GM21723 (cell line): Measurements from ENCODE around the gene SMARCC1.
"Not testable (repeated sequence)": the region's sequence is repeated elsewhere in the genome, so short reads cannot be mapped to it uniquely, and the experiment has no call there.

Experiments used
- ATAC-seq: cut with Tn5 transposase; IDR thresholded peaks from one replicate; pipeline ENCODE4 v1.9.1; 2021; ENCODE audit warnings: mild to moderate bottlenecking, moderate library complexity; ENCODE audit not compliant: unreplicated experiment

SMARCC1 gene

GRCh38 chr3:47772047-47772446 lies 9.6 kb downstream of the SMARCC1 start:
- no peak for ATAC-seq

GRCh38 chr3:47766186-47766585 lies 15.5 kb downstream of the SMARCC1 start:
- ATAC-seq = no peak

DNA sequence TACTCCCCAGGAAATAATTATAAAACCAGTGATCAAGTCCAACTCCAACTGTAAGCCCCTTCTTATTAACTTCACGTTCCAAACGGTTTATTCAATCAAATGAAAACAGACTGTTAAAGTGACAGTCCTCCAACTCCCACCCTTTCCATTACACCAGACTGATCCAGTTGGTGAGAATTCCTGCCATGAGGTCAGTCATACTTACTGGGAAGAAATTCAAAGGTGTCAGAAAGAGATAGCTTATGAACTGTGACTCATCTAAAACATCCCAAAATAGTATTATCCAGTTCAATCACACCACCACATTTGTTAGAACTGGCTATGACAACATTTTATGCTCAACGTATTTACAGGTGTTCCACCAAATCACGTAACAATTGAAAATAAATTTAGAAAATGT lies 19.5 kb downstream of the SMARCC1 start:
- ATAC-seq = no peak

DNA sequence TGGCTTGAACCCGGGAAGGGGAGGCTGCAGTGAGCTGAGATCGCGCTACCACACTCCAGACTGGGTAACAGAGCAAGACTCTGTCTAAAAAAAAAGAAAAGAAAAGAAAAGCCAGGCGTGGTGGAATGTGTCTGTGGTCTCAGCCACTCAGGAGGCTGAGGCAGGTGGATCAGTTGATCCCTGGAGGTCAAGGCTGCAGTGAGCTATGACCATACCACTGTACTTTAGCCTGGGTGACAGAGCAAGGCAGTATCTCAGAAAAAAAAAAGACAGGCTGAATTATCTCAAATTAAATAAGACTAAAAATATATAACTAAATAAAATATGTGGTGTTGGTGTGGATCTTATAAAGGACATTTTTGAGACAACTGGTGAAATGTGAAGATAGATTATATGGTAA lies 20.6 kb downstream of the SMARCC1 start:
- ATAC-seq = no peak

GRCh38 chr3:47760207-47760606 lies 21.5 kb downstream of the SMARCC1 start:
- ATAC-seq = not testable (repeated sequence)

DNA sequence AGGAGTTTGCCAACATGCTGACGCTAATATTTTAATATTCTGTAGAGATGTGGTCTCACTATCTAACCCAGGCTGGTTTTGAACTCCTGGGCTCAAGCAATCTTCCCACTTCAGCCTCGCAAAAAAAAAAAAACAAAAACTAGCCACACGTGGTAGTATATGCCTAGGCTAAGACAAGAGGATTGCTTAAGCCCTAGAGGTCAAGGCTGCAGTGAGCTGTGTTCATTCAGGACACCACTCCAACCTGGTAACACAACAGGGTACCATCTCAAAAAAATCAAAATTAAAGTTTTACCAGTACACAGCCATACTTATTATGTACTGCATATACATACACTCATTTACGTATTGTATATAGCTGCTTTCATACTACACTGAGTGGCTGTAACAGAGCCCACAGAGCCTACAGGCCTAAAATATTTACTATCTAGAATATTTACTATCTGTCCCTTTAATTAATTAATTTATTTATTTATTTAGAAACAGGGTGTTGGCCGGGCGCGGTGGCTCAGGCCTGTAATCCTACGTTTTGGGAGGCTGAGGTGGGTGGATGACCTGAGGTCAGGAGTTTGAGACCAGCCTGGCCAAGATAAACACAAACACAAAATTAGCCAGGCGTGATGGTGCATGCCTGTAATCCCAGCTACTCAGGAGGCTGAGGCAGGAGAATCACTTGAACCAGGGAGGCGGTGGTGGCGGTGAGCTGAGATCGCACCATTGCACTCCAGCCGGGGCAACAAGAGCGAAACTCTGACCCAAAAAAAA lies 23.2 kb downstream of the SMARCC1 start:
- no peak for ATAC-seq

GRCh38 chr3:47752716-47753115 lies 29.0 kb downstream of the SMARCC1 start:
- no peak for ATAC-seq

GRCh38 chr3:47750811-47751354 lies 30.8 kb downstream of the SMARCC1 start:
- ATAC-seq = not testable (repeated sequence)

DNA sequence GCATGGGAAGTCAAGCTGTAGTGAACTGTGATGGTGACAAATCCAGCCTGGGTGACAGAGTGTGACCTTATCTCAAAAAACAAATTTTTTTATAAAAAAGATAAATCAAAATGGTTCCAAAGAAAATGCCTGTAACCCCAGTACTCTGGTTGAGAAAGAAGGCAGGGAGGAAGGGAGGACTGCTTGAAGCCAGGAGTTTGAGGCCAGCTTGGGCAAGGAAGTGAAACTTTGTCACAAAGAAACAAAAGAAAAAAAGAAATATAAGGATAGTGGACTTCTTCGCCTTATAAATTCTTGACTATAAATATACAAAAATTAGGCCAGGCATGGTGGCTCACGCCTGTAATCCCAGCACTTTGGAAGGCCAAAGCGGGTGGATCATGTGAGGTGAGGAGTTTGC lies 34.1 kb downstream of the SMARCC1 start:
- no peak for ATAC-seq

- no peak for ATAC-seq
These were observed 35.4 kb downstream of the SMARCC1 start for GRCh38 chr3:47746264-47746663.

DNA sequence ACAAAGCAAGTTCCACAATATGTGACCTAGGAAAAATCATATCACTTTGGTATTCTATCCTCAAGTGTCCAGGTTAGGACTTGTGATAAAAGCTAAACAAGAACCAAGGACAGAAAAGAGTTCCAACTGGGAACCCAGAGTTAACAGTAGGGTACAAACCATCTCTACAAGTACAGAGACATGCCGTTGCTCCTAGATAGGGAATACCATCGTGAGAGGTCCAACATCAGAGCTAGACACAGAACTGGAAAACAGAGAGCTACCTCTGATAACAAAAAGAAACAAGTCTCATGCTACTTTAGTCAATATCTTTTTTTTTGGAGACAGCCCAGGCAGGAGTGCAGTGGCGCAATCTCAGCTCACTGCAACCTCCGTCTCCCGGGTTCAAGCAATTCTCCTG lies 37.8 kb downstream of the SMARCC1 start:
- no peak for ATAC-seq

DNA sequence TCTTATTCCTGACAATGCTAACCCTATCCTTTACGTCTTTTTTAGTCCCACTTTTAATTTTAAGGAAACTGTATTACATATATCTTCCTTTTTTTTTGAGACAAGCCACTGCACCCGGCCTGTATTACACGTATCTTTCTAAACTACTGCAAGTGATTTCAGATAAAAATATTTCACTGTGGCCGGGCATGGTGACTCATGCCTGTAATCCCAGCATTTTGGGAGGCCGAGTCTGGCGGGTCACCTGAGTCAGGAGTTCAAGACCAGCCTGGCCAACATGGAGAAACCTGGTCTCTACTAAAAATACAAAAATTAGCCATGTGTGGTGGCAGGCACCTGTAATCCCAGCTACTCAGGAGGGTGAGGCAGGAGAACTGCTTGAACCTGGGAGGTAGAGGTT lies 38.3 kb downstream of the SMARCC1 start:
- not testable (repeated sequence) for ATAC-seq

GRCh38 chr3:47741925-47742324 lies 39.8 kb downstream of the SMARCC1 start:
- no peak for ATAC-seq

DNA sequence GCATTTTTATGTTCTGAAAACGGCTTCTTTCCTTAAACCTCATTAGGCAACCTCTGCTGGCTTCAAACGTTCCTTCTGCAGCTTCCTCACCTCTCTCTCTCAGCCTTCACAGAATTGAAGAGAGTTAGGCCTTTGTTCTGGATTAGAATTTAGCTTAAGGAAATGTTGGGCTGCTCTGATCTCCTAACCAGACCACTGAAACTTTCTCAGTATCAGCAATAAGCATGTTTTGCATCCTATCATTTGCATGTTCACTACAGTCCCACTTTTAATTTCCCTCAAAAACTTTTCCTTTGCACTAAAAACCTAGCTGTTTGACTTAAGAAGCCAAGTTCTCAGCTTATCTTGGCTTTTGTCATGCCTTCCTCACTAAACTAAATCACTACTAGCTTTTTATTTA lies 49.5 kb downstream of the SMARCC1 start:
- no peak for ATAC-seq

GRCh38 chr3:47731061-47731460 lies 50.6 kb downstream of the SMARCC1 start:
- no peak for ATAC-seq

GRCh38 chr3:47722859-47723258 lies 58.8 kb downstream of the SMARCC1 start:
- no peak for ATAC-seq

- not testable (repeated sequence) for ATAC-seq
These were observed 64.2 kb downstream of the SMARCC1 start for GRCh38 chr3:47717448-47717847.

DNA sequence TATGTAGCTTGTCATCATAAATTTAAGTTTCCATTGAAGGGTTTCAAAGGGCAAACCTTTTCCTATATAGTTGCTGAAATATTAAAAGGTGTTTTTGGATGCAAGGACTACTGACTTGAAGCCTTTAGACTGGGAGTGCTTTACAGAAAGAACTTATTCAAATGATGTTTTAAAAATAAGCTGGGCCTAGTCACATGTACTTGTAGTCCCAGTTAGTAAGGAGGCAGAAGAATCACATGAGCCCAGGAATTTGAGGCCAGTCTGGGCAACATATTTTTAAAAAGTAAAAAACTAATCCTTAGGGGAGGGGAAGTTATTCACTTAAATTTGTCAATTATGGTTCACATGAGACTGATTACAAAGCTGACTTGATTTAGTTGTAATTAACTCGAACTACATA lies 65.0 kb downstream of the SMARCC1 start:
- ATAC-seq = no peak

- no peak for ATAC-seq
These were observed 65.8 kb downstream of the SMARCC1 start for GRCh38 chr3:47715928-47716327.

DNA sequence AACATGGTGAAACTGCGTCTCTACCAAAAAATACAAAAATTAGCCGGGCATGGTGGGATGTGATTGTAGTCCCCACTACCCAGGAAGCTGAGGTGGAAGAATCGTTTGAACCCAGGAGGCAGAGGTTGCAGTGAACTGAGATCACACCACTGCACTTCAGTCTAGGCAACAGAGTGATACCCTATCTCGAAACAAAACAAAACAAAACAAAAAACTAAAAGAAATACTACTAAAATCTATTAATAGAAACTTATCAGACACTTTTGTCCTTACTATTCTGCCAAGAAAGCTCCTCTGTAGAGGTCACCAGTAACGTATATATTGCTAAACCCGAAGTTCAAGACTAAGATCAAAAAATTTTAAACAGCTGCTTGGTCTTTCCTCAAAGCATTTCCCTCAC lies 67.1 kb downstream of the SMARCC1 start:
- no peak for ATAC-seq

GRCh38 chr3:47713655-47714054 lies 68.0 kb downstream of the SMARCC1 start:
- ATAC-seq = no peak

GRCh38 chr3:47712398-47712797 lies 69.3 kb downstream of the SMARCC1 start:
- ATAC-seq = no peak

DNA sequence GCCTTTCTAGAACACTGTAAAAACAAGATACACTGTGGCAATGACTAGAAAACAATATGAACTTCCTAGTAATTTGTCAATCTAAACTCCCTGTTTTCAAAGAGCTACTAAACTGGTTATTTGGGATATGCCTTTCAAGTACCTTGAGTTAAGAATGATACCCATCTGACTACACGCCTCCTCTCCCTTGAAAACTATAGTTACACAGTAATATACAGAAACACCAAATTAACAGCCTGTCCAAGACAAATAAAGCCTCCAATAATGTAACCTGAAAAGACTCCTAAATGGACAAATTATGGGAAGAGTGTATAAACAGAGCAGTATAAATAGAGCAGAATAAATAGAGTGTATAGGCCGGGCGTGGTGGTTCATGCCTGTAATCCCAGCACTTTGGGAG lies 70.1 kb downstream of the SMARCC1 start:
- ATAC-seq = no peak
